Dedifferentiated amniotic fluid mesenchymal stem cell (primary cell): ENCODE measurements around the gene NUBP2.

Experiments
- DNase-seq: peaks from one replicate; pipeline ENCODE4 v3.0.0-alpha.2; 2016; ENCODE audit errors: extremely low spot score

Gene NUBP2

DNA sequence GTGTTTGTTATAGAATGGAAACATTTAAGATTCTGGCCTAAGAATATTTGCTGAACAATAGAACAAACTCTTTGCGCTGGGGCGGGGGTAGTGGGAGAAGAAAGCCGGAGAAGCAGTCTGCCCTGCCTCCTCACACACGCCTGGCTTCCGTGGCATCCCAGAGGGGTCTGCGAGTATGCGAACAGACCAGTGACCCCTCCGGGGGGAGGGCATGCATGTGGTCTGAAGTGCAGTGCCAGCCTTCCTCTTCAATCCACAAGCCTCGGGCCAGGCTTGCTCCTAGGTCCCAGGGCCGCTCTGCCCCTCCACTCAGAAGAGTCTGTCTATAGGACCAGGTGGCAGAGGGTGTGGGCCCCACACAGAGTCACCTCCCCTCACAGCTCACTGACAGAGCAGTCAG, 24.9 kb downstream of the NUBP2 start:
- no peak for DNase-seq

DNA sequence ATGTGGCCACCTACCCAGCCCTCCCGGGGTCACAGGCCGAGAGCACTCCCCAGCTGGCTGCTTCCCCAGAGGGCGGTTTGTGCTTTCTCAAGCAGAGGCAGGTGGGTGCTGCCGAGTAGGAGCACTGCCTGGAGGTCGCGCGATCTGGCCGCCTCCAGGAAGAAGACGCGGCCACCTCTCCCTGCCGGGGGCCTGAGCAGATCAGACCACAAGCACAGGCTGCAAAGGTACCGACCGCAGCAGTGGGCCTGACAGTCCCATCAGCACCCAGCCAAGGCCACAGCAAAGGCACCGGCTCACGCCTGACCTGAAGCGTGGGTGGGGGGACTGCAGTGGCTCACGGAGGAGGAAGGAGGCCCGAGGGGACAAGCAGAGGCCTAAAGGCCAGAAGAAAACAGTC, 25.9 kb downstream of the NUBP2 start:
- no peak for DNase-seq

DNA sequence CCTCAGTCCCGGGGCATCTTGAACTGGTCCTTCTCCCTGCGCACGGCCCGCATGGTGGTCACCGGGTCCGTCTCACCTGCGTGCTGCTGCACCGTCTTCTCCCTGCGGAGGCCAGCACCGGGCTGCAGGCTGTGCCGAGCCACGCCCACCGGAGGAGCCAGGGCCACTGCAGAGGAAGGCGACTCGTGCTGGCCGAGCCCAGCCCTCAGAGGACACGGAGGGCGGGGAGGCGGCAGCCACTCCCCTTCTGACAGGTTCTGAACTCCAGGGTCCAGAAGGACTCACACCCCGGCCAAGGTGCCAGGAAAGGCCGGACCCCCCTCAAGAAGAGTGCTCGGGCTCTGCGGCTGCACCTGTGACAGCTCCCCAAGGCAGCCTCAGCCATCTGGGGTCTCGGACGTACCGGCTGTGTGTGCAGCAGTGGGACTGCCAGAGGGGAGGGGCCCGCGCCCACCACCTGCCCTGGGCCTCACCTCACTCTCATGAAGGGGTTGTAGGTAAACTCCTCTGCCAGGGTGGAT, 26.6 kb downstream of the NUBP2 start:
- DNase-seq = no peak

DNA sequence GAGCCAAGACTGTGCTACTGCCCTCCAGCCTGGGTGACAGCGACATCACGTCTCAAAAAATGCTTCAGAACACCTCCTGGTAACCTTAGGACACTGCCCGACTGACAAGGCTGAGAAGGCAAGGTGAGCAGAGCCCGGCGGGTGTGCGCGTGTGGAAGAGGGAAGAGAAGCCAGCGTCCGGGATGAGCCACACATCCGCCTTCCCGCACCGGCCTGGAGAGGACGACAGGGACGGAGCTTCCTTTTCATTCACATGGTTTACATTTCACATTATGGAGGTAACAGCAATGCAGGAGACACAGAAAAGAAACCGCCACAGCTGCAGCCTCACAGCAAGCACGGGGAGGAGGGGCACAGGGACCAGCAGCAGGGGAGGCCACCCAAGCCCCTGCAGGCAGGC, 27.3 kb downstream of the NUBP2 start:
- no peak for DNase-seq

DNA sequence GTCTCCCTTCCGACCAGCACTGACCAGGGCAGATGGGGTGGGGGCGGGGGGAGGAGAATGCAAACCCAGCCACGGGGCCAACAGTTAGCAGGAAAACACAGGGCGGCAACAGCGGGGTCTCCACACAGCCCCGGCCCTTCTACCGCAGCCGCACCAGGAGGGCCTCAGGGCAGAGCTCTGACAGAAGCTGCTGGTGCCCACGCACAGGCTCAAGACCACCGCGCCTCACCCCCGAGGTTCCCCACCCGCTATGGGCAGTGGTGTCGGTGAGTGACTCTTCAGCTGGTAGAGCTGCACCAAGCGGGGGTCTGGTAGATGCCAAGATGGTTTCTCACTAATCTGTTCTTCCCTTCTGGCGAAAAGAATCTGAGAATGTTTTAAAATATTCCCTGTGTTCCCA, 27.8 kb downstream of the NUBP2 start:
- DNase-seq = no peak

DNA sequence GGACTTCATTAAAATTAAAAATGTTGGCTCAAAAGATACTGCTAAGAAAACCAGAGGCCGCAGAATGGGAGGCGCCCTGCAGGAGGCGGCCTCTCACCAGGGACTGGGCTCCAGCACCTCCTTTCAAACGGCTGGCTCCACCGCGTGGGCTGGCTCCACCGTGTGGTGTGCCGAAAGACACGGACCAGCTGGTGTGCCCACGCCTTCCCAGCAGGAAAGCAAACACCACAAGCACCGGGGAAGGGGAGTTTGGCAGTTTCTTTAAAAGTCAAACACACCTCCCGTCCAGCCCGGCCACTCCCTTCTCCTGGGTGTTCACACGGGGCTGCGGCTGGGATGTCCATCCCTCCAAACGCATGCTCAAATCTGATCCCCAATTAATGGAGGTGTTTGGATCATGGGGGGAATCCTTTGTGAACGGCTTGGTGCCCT, 30.0 kb downstream of the NUBP2 start:
- DNase-seq = peak; percentile 70

DNA sequence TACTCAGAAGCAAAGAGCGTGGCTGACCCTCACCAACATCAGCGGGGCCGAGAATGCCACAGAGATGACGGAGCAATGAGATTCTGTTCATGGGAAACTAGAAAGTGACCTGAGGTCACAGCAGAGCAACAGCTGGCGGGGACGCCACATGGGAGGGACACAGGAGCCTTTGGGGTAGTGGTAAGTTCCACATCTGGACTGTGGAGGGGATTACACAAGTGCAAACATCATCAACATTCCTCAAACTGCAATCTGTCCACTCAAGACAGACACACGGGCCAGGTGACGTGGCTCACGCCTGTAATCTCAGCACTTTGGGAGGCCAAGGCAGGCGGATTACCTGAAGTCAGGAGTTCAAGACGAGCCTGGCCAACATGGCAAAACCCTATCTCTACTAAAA, 32.7 kb downstream of the NUBP2 start:
- DNase-seq = no peak

DNA sequence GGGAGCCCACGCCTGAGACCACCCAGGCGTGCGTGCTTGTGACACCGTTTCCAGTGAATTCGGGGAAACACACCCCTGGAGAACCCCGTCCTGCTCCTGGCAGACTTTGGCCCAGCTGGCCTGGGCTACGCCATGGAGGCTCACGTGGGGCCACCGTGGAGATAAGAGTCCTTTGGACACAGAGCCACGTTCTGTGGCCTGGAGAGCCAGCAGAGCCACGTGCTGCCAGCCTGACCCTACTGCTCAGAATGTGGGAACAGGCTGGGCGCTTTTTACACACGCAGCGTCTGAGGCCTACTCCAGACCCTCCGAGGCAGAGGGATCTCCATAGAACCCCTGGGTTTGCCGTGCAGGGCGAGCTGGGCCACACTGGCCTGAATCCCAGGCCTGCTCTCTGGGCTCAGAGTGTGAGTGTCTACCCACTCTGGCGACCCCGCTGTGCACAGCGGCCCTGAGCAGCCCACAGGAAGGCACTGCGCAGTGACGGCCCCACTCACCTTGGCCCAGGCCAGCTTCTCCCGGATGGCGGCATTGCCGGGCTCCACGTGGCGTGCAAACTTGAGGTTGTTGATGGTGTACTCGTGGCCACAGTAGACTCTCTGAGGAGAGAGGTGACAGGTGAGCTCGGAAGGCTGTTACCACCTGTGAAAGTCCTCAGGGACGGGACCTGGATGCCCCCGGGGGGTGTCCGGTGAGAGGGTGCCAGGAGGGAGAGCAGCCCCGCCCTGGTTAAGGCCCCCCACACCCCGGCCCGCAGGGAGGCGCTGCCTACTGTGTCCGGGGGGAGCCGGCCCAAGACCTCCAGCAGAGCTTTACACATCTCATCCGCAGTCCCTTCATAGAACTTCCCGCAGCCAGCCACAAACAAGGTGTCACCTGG, 33.9 kb downstream of the NUBP2 start:
- no peak for DNase-seq

DNA sequence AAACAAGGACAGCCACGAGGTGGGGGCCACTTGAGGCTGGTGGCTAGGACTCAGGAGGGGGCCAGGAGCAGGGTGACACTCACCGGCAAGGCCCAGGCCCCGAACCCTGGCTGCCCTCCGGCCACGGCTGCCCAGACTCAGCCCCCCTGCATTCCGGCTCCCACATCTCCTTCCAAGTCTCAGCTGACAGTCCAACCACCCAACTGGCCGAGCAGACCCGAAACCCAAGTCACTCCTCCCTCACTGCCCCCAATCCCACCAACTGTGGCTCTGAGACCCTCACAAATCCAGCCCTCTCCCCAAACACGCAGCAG, 34.5 kb downstream of the NUBP2 start:
- DNase-seq = no peak

DNA sequence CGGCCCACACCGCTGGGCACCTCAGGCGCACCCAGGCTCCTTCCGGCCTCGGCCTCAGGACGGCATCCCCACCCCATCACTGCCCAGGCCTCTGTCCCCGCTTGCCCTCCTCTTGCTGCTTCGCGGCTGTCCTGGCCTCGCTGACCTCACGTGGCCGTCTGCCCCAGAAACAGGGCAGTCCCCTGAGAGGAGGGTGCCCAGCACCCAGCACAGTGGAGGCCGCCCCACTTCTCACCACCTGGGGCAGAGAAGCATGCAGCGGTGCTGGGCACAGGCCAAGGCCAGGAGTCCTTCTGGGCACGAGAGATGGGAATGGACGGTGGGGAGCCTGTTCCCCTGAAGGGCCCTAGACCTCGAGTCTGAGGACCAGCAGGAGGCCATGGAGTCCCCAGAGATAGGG, 35.0 kb downstream of the NUBP2 start:
- no peak for DNase-seq

DNA sequence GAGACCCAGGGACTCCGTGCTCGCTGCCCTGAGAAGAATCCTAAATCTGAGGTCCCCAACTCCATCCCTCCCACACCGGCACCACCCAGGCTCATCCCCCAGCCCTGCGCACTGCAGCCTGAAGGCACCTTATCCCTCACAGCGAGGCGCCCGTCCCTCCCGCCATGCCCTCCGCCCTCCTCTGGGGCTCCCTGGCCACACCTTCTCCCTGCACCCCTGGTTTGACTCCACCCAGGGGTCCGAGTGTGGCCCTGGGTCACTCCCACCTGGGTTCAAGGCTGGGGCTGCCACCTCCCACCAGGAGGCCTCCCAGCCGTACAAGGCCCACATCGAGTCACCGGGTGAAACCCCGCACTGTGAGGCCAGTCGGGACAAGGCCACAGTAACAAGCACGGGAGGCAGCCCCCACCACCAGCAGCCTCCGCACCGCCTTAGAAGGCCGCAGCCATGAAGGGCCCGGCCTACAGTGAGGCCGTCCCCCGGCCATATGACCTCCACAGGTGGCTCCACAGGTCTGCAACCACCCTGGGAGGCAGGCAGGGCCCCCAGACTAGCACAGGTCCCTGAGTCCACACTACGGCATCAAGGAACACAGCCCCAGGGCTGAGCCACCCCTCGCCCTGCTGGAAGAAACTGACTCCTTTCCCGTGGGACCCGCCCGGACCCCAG, 35.6 kb downstream of the NUBP2 start:
- no peak for DNase-seq

DNA sequence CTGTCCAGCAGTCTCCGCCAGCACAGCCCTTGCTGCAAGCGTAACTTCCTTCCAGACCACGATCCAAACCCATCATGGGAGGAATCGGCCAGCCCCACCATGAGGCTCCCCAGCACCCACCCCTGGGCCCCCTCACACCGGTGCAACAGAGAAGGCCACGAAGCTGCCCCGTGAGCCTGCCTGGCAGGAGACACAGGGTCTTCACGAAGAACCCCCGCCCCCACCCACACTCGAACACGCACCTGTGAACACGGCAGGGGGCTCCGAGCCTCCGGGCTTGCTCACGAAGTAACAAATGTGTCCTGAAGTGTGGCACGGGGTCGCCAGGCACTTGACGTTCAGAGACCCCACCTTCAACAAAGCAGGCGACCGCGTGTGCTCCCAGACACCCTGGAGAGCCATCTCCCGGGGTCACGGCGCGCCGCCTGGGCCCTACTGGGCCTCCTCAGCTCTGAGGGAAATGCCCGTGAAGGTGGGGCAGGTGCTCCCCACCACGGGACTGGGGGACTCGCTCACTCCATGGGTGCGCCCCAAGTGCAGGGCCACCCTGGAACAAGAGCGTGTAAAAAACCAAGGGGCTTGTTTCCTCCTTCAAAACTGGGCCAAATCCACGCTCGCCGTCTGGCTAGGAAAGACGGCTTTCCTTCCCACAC, 36.2 kb downstream of the NUBP2 start:
- no peak for DNase-seq

DNA sequence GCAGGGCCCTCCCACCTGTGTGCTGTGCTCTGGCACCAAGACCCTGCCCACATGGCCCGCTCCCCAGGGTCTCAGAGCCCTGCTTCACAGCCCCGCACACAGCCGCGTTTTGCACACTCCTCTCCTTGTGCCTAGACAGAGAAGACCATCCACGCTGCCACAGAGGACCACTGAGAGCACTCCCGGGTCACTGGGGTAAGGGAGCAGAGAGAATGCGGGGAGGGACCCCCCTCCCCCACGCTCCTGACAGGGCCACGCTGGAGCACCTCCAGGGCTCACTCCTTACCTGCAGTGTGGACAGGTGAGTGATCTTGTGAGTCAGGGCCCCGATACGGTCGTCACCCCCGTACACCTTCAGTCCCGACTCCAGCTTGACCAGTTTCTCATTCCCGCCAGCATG, 36.9 kb downstream of the NUBP2 start:
- DNase-seq = no peak

DNA sequence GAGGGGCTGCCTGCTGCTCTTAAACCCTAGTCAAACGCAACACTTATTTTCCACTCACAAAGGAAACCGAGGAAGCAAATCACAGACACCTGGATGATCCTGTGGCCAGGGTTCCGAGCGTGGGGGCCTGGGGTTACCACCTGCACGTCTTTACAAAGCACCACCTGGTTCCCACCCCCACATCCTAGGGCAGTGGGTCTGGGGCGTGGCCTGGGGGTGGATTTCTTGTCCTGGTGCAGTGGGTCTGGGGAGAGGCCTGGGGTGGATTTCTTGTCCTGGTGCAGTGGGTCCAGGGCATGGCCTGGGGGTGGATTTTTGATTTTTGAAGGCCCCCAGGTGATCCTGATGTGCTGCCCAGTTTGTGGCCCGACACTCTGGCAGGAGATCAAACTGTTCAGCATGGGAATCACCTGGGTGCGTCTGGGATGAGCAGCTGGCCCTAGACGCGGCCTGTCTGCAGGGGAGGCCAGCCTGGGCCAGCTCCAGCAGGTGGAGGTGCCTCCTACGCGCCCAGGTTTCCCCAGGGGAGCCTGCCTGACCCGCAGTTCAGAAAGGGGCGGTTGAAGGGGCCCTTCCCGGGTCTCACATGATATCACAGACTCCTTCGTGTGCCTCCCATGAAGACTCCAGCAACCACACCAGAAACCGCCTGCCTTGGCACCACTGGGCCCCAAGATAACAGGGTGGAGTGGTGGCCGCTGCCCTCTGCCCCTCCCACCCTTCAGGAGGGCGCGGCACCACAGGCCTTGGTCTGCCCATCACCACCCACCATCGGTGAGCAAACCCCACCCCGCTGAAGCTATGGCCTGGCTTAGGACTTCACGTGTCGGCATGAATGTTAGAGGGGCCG, 37.6 kb downstream of the NUBP2 start:
- DNase-seq = no peak

DNA sequence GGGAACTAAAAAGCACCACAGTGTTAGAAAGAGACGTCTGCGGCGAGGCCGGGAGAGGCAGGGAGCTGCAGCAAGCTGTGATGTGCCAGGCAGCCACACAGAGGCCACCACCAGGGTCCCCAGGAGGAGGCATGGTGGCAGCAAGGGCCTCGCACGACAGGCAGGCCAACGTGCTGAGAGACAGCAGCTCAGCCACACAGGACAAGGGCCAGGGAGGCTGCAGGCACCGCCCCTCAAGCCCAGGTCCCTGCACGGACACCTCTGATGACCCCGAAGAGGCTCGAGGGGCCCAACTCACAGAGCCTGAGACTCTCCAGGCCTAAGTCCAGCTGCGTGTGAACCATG, 38.2 kb downstream of the NUBP2 start:
- DNase-seq = no peak

DNA sequence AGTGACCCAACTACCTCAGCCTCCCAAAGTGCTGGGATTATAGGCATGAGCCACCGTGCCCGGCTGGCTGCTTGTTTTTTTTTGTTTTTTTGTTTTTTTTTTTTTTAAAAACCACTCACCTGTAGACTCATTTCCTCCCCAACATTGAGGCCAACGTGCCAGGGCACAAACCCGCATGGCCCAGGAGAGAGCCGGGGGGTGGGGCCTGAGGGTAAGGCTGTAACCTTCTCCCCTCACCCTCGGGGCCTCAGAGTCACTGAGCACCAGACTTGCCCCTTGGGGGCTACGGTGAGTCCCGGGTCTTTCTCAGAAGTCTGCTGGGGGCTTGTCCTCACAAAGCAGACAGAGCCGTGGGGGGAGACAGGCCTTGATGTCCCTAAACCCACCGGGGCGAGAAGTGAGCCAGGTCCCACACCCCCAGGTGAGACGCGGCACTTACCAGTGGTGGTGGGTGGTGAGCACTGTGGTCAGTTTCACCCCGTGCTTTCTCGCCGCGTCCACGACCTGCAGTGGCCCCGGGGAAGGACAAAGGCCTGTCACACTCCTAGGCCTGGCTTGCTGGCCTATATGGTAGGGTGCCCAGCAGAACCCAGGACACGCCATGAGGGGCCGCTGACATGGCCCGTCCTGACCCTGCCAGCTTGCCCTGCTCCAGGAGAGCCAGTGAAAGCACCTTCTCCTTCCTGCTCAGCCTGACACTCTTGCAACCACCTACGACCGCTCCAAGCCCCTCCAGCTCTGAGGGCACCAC, 39.3 kb downstream of the NUBP2 start:
- no peak for DNase-seq

DNA sequence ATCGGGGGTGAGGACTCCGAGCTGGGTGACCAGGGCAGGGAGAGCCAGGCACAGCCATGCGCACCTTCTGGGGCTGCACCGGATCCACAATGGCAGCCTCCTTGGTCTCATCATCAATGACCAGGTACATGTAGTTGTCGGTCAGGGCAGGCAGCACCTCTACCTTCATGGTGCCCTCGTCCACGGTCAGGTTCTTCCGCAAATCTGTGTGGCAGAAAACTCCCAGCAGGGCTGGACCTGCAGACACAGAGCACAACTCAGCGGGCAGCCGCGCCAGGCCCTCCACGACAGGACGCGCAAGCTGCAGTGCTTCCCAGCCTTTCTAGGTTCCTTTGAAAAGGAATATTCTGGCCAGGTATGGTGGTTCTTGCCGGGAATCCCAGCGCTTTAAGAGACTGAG, 40.0 kb downstream of the NUBP2 start:
- DNase-seq = no peak

DNA sequence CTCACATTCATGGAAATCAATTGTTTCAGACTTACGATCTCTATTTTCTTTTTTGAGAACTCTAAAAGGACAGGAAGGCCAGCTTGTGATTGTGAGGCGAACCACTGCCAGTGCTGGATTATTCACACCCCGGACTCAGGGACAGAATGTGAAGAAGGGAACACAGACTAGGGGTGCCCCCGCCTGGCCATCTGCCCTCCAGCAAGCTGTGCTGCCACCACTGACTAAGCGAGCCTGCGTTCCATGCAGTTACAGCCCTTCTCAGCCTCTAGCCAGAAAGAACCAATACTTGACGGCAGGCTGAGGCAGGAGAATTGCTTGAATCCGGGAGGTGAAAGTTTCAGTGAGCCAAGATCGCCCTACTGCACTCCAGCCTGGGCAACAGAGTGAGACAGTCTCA, 41.1 kb downstream of the NUBP2 start:
- DNase-seq = peak; percentile 17

DNA sequence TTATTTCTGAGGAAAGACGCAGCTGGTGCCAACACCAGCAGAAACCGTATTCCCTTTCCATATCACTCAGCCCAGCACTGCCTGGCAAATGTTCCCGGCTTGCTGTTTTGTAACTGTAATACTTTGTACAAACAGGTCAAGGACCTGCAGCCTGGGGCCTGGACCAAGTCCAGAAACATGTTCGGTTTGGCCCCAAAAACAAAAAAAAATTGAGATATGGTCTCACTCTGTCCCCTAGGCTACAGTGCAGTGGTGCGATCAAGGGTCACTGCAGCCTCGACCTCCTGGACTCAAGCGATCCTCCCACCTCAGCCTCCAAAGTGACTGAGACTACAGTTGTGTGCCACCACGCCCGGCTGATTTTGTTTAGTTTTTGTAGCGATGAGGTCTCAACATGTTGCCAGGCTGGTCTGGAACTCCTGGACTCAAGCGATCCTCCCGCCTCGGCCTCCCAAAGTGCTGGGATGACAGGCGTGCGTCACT, 42.7 kb downstream of the NUBP2 start:
- no peak for DNase-seq

DNA sequence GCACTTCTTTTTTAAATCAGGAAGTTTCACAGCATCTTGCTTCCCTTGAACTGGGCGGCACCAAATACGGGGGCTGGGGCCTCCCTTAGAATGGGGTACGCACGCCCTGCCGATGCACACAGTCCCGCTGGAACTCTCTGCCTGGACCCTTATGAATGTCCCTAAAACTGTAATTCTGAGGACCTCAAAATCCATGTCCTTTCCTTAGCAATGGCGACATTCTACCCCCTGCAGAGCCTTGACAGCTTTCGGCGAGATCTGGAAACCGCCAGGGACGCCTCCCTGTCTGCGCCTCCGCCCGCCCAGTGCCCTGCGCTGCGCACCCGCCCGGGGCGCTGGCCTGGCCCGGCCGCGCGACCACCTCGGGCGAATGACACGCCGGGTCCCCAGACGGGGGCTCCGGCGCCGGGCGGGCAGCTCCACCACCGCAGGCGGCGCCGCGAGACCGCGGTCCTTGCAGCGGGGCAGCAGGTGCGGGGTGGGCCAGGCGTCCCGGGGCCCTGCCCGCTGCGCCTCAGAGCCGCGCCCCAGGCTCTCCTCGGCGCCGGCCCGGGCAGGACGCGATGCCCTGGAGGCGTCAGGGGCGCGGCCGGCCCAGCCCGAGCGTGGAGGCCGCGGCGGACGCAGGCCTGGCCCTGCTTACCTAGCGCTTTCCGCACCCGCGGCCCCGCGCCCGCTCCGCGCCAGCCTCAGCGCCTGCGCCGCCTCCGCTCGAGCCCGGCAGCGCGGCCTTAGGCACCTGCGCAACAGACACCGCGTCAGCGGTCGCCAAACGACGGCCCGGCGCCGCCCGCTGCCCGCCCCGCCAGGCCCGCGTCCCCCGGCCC, 43.3 kb downstream of the NUBP2 start:
- DNase-seq = peak; percentile 23
